ENCODE measurements around the gene BEND7.

Gene BEND7

DNA sequence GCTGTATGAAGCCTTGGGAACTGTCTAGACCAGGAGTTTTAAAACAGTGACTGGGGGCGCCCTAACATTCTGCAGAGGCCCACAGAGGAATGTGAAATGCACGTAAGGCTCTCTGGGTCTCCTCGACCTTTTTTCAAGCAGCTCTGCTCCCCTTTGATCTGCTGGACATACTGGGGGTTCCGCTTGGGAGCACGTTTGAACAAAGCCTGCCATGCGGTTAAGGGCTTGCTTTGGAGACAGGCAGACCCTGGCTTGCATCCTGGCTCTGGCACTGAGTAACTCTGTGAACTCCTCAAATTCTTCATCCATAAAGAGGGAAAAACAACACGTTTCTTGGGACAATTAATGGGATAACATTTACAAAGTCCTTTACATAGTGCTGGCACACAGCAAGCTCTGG, 7.8 kb downstream of the BEND7 start:
- no peak for DNase-seq (ENCODE audit: low read depth in 4 of 4, low spot score in 1 of 4)

DNA sequence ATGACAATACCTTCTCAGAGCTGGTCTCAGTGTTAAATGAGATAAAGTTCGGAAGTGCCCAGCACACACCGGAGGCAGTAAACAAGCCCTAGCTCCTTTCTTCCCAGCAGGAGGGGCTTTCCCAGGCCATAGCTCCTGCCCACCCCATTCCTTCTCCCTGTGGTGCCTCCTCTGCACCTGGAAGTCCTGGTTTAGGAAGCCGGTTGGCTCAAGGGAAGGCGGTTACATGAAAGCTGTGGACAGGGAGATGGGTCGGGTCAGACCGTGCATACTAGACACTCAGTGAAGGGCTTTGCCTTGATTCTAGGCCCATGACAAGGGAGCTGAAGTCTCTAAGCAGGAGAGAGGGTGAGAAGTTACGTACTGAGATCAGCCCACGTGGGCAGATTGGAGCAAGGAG, 8.6 kb downstream of the BEND7 start:
- no peak for DNase-seq (ENCODE audit: low read depth in 4 of 4, low spot score in 1 of 4)

DNA sequence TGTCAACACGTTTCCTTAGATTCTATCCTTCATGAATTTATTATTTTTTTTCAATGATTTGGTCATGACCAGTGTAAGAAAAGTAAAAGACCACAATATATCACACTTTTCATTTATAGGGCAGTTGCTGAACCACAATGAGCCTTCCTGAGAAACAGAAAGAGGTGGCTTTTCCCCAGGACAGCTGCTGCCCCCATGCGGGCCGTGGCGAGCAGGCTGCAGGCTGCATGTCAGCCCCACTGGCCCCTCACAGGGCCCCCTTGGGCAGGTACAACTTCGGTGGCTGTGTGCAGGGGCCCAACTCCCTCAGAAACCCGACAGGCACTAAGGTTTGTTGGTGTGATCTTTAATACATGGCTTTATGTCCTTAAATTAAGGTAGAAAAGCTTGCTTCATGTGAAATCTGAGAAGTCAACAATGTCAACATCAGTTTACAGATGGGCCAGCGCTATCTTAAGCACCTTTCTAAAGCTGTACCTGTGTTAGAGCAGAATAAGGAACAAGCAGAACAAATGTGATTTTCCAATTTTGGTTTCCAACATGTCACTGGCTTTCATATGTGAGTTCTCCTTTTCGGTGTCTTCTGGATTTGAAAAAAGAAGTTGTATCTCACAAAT, 10.6 kb downstream of the BEND7 start:
- no peak for DNase-seq (ENCODE audit: low read depth in 4 of 4, low spot score in 1 of 4)

DNA sequence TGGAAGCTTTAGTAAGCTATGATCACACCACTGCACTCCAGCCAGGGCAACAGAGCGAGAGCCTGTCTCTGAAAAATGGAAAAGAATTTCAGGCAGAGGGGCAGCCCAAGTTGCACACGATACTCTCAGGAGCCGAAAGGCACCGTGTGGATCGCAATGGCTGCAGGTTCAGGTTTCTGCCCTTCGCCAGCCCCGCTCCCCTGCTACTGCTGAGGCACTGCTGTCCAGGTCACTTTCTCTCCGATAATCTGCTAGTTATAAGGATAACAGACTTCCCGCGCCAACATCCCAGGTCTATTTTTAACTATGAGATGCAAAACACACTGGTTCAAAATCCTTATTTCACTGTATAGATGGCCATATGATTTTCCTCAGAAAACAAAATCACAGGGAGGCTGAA, 11.1 kb downstream of the BEND7 start:
- DNase-seq (ENCODE audit: low read depth in 4 of 4, low spot score in 1 of 4): no peak

DNA sequence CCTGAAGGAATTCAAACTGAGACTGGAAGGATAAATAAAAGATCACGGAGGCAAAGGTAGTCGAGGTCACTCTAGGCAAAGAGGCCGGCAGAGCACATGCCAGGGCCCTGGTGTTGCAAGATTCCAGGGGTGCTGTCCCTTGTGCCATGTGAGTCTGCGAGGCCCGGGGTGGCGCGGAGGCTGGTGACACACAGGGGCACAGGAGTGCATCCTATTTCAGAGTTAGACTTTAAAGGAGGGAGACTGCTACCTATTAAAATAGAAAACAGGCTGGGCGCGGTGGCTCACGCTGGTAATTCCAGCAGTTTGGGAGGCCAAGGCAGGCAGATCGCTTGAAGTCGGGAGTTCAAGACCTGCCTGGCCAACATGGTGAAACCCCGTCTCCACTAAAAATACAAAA, 12.6 kb downstream of the BEND7 start:
- DNase-seq (ENCODE audit: low read depth in 4 of 4, low spot score in 1 of 4): no peak

DNA sequence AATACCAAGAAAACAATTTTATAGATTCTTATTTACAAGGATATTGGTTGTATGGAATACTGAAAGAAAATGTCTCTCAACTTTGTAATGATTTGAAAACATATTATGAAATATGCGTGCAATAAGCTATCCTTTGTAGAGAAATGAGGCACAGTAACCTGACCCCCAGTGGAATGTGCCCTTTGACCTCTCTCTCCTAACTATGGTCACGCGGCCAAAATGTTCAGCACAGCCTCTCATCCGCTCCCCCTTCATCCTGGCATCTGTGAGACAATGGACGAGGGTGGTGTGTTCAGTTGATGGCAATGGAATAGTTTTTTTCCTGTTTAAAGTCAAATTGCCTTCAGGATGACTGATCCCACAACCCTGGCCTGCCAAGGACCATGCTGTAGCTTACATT, 13.3 kb downstream of the BEND7 start:
- no peak for DNase-seq (ENCODE audit: low read depth in 4 of 4, low spot score in 1 of 4)

DNA sequence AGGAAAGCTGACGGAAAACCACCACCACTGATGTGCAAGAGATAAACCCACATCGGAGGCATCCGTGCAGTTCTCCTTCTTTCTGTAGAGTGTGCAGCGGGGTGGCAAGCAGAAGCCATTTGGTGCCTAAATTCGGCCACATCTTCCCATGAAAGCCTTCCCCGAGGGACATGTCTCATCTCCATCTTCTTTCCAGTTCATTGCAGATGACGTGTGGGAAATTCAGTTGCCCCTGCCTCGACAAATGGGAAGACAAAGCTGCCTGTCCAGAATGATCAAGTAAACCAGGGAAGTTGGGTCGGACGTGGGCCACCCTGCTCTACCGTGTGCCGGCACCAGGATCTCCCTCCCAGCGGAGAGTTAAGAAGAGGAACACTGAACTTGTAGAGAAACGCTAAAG, 14.5 kb downstream of the BEND7 start:
- no peak for DNase-seq (ENCODE audit: low read depth in 4 of 4, low spot score in 1 of 4)

DNA sequence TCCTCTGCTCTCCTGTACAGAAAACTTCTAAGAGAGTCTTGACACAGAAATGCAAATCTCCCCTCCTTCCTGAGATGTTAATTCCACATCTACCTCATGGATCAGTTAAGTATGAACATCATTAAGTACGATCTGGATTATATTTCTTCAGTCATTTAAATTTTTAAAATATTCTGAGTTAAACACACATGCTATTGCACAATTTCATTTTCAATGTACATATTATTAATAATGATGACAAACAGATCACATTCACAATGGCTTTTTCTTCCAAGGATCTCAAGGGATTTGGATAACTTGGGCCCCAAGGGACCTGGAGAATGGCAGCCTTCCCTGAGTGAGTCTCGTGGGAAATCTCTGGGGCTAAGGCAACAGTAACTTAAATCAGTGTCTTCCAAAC, 16.2 kb downstream of the BEND7 start:
- DNase-seq (ENCODE audit: low read depth in 4 of 4, low spot score in 1 of 4): no peak

DNA sequence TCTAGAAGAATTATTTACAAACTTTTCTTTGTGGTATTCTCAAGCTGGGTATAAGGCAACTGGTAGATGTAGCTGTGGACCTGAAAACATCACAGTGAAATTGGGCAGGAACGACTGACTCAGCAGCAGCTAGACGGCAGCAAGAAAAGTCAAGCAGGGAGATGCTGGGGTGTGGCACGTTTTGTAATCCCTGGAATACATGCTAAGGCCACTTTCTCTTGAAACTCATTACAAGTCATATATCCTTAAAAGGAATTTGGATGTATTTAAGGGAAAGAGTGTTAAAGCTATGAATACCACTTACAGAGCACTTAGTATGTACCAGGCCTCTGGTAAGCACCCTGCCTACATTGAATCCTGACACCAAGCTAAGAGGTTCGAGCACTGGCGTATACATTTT, 17.4 kb downstream of the BEND7 start:
- DNase-seq (ENCODE audit: low read depth in 4 of 4, low spot score in 1 of 4): no peak

DNA sequence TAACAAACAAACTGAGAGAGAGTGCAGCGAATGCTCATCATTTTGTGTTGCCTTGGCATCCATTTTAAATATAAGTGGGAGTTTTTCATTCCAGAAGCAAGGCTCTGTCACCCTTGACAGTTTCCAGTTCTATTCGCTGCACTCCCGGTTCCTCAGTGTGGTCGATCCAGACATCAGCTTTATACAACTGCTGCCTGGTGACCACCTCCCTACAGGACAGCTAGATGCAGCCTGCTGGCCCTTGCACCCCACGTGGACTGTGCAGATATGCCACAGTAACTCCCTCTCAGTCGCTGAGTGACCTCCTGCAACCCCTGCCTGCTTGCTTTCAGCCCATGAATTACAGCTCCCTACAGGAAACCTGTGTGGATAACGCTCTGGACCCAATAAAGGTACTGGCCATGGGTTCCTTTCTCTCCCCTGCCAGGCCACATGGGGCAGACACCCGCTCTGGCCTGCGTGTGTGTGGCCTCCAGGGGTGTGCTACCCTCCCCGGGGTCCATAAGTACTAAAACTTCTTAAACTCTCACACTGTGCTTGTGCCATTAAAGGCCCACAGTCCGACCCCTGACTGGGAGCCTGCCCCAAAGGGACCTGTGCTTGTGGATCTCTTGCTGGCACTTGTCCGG, 23.6 kb downstream of the BEND7 start:
- DNase-seq (ENCODE audit: low read depth in 4 of 4, low spot score in 1 of 4): no peak

DNA sequence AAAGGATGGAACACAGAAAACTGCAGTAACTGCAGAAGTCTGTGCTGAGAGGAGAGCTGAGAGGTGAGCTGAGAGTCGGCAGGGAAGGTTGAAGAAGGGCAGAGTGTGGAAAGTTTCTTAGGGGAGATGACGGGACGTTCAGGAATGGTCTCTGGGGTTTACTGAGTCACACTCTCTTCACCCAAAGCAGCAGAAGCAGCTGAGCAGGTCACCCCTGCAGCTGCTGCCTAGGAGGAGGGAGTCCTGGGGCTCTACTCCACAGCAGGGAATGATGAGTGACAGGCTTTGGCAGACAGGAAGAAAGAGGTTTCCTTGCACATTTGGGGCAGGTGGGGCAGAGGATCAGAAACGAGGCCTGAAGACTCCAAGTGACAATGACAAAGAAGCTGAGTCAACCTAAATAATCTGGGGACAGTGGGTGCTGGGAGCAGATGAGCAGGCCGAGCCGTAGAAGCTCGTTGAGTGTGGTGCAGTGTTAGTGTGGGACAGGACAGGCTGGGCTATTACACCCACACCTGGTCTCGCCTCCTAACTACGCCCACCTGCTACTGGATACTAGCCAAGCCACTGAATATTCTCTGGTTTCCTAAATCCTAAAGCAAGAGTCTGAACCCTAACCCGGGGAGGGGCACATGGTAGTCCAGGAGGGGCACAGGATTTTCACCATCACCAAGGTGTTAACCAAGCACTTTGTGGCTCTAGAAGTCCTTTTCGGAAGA, 24.9 kb downstream of the BEND7 start:
- no peak for DNase-seq (ENCODE audit: low read depth in 4 of 4, low spot score in 1 of 4)

DNA sequence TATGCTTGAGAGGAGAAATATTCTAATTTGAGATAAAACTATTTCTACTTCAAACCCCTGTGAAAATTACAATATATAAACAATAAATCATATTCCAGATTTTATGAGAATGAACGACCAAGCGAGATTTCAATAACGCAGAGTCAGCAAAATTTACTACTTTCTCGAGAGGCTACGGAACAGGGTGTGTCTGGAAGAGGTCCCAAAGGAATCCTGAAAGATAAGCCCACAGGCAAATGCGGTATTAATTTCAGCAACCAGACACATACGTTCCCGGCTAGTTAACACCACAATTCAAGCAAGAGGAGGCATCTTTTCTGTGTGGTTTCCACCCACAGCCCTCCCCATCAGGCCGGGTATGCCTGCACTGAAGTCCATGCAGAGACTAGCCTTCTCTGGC, 26.4 kb downstream of the BEND7 start:
- DNase-seq (ENCODE audit: low read depth in 4 of 4, low spot score in 1 of 4): no peak

DNA sequence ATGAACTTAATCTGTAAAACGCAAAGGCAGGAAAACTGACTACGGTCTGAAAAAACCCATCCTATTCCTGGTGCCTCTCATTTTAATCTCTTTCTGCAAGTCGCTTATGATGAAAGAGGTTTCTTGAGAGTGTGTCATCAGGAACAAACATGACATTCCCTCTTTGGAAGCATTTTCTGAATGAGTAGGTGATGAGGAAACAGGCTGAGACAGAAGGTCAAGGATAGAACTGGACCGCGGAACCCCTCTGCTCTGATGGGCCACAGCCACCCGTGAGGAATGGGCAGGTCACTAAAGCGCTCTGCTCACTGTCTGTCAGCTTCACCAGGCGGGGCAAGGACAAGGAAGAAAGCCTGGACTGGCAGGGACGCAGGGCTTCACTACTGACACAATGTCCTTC, 28.6 kb downstream of the BEND7 start:
- DNase-seq (ENCODE audit: low read depth in 4 of 4, low spot score in 1 of 4): no peak

DNA sequence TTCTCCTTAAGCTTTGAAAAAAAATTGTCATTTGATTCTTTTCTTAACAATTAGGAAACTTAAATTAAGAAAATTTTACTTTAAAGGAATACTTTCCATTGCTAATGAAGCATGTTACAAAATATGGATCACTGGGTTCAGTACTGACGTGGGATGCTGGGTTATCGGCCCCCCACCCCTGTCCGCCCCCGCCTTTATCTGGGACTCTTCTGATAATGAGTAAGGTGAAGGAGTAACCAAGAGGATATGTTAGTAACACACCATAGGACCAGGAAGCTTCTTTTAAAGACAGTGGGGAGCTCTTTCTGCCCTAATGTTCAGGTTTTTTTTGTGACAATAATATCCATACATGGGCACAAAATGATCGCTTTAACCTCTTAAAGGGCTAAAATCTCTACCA, 29.7 kb downstream of the BEND7 start:
- DNase-seq (ENCODE audit: low read depth in 4 of 4, low spot score in 1 of 4): no peak

DNA sequence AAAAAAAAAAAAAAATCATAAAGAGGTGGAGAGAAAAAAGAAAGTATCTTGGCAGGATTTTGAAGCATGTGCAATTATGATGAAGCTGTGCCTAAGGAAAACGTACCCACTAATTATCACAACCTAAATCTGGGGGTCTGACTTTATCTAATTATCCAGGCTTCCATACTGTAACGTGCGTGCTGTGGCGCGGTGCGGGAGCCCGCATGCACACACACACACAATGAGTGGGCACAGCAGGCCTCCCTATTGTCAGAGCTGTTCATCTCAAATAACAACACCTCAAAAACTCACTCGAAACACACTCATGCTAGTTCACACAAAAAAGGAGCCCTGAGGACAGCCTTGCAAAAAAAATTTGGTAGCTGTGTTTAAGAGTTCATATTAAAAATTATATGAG, 31.9 kb downstream of the BEND7 start:
- no peak for DNase-seq (ENCODE audit: low read depth in 4 of 4, low spot score in 1 of 4)

DNA sequence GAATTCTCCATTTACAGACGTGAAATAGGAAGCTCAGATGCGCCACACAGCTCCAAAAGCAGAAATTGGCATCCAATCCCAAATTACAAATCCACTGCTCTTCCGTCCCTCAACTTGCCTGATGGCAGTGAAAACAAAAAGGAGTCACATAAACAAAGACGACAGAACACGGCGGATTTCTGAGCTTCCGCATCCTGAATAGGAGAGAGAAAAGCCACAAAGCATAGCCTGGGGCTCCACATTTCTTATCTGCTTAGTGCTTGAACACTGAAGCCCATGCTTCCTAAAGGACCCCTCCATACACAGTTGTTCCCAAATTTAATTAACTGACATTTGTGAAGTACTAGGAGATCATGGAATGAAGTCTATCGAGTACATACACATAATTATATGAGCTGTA, 32.6 kb downstream of the BEND7 start:
- no peak for DNase-seq (ENCODE audit: low read depth in 4 of 4, low spot score in 1 of 4)

DNA sequence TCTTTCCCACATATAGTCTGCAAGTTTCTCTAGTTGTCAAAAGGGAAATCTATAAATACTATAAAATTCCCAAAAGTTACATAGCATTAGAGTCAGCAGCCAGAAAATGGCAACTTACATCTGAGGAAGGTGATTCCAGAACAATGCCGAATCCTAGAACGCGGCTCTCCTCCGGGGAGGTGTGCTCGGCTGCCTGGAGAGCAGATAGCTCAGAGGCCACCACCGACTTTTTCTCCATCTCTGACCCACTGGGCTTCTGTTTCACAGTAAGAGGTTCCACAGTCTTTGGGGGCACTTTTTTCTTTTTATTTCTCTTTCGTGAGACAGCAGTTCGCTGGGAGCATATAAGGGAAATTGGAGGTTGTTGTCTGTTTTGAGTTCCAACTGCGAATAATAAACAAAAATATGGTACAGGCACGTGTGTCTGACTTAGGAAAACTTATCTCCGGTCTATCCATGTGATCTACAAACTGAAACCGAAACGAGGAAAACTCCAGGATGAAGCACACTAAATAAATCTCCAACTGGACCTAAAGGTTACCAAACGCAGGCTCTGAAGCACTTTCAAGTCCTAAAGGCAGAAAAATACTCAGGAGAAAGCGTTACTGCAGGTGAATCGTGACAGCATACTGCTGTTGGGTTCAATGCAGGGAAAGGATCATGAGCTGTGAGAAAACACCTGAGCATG, 36.2 kb downstream of the BEND7 start:
- no peak for DNase-seq (ENCODE audit: low read depth in 4 of 4, low spot score in 1 of 4)

DNA sequence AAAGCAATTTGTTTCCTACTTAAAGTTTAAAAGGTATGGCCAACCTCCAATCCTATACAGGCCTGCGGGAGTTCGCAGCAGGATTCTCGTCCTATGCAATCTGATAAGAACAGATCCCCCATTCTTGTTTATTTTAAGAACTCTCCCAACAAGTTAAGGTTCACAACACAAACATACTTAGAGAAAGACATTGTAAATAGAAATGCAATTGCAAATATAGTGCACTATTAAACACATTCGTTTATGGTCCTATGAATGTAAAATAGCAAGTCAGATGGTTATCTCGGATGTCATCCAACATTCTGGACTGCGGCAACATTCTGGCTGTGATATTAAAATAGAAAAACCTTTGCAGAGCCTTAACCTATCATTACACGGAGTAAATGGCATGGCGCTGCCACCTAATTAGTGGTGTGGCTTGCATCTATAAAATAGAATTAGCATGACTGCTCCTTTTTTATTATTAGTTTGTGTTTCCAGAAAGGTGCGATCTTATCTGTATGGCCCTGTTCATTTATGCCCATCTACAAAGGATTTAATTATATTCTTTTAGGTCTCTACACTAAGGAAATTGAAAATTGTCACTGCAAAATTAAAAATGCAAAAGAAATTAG, 37.0 kb downstream of the BEND7 start:
- DNase-seq (ENCODE audit: low read depth in 4 of 4, low spot score in 1 of 4): no peak

DNA sequence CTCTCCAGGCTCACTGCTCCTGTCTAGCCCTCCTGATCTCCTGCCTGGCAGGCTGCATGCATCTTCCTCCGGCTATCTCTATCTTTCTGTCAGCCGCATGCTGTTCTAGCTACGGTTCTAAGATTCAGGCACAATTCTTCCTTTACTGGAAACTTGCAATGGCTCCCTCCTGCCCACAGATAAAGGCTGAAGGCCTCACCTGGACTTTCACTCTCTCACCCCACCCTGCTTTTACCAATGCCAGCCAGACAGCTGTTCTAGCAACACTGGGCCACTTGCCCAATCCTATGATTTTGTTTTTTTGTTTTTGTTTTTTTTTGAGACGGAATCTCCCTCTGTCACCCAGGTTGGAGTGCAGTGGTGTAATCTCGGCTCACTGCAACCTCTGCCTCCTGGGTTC, 38.3 kb downstream of the BEND7 start:
- no peak for DNase-seq (ENCODE audit: low read depth in 4 of 4, low spot score in 1 of 4)

DNA sequence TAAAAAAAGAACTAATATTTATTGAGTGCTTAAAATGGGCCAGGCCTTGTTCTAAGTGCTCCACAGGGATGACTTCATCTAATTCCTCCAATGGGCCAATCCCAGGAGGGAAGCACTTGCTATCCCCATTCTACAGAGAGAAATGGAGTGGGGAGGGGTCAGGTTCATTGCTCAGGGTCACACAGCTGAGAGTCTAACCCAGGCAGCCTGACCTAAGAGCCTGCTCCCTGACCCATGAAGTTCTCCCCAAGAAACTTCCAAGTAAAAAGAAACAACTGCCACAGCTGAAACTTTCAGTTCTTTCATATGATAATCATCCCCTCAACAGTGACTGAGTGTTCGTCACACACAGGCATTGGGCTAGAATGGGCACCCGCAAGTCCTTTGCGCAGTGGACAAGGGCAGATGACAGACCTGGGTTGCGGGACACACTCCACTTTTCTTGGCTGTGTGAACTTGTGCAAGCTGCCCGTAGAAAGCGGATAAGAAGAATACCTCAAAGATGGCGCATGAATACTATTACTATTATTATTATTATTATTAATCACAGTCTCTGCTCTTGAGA, 39.7 kb downstream of the BEND7 start:
- no peak for DNase-seq (ENCODE audit: low read depth in 4 of 4, low spot score in 1 of 4)

DNA sequence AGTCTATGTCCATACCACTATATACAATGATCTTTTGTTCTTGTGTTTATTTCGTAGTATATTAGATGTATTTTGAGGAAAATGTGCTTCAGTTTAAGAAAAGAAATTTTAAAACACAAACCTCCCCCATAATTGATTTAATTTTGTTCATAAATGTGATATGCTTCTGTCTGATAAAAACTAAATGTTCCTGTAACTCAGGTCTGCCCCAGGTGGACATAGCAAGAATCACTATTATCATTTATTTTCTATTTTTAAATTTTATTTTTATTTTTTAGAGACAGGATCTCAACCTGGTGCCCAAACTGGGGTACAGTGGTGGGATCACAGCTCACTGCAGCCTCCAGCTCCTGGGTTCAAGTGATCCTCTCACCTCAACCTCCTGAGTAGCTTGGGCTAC, 43.2 kb downstream of the BEND7 start:
- no peak for DNase-seq (ENCODE audit: low read depth in 4 of 4, low spot score in 1 of 4)

DNA sequence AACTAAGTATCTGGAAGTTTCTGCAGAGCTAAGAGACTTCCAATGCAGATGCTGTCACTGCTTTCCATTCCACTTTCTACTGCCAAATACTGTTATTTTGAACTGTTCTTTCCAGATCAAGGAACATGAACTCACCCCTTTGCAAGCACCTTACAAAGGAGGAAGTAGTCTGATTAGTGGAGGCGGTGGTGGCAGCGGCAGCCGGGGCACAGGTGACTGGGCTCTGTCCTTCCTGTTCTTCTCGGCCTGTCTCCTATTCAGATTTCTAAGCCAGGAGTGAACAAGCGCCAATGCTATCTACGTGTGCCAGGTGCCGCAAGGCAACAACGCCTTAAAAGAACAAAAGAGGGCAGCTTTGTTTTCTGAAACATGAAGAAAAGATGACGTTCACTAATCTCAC, 44.9 kb downstream of the BEND7 start:
- no peak for DNase-seq (ENCODE audit: low read depth in 4 of 4, low spot score in 1 of 4)

All from stimulated activated CD4-positive, alpha-beta T cell treated with anti-CD3 and anti-CD28 coated beads, Interleukin-1b, Interleukin-23, amount 100 ng/mL, for 24 hours (primary cell).